Transverse colon (tissue), 4 donors: Measurements from ENCODE around the gene RPS6KA2. TPM values are rescaled to one million over a fixed set of nuclear protein-coding genes. Genes with fewer than 3 reads are reported as not detected.

Source experiments
- DNase-seq: peaks from one replicate; pipeline ENCODE4 v3.0.0-alpha.2; 2019
- H3K27ac ChIP-seq, 4 donors: fragments of 200-600 bp; sonication (generic); 2 replicates each; pipeline ENCODE4 v1.5.1; 2016 to 2018; ENCODE audit warnings: inconsistent platforms in 4 of 4
- H3K27me3 ChIP-seq: fragments of 200-600 bp; sonication (generic); 2 replicates; pipeline ENCODE4 v1.5.1; 2017; ENCODE audit warnings: inconsistent platforms
- H3K36me3 ChIP-seq, 4 donors: fragments of 200-600 bp; sonication (generic); 2 replicates each; pipeline ENCODE4 v1.5.1; 2017 to 2019; ENCODE audit warnings: inconsistent platforms in 4 of 4
- H3K4me1 ChIP-seq, 4 donors: fragments of 200-600 bp; sonication (generic); 2 replicates each; pipeline ENCODE4 v1.5.1; 2017 to 2020; ENCODE audit warnings: inconsistent platforms in 4 of 4
- H3K4me3 ChIP-seq, 4 donors: fragments of 200-600 bp; sonication (generic); 1 replicate in 1 of 4; 2 replicates in 3 of 4; pipeline versions ENCODE4 v1.5.1 to v1.6.1; 2017 to 2019; ENCODE audit warnings: inconsistent platforms in 4 of 4
- H3K9me3 ChIP-seq, 2 donors: fragments of 200-600 bp; sonication (generic); 2 replicates each; pipeline ENCODE4 v1.5.1; 2017 to 2019; ENCODE audit warnings: inconsistent platforms in 2 of 2
- CTCF ChIP-seq, 5 experiments: fragments of 200-600 bp in 3 of 5; fragments of 450-650 bp in 2 of 5; sonication (generic) in 3 of 5; IDR thresholded peaks; 1 replicate in 2 of 5; 2 replicates in 3 of 5; pipeline ENCODE4 v1.5.1; 2016 to 2017; ENCODE audit warnings: antibody characterized with exemption in 5 of 5, inconsistent platforms in 3 of 5, mild to moderate bottlenecking in 2 of 5, moderate library complexity in 1 of 5
- EP300 ChIP-seq: sonication (generic); formaldehyde crosslinking; IDR thresholded peaks from one replicate; pipeline ENCODE4 v1.6.1; 2017; ENCODE audit warnings: antibody characterized with exemption, low read depth
- POLR2A ChIP-seq: fragments of 450-650 bp; IDR thresholded peaks from one replicate; pipeline ENCODE4 v1.6.1; 2016; ENCODE audit warnings: antibody characterized with exemption, mild to moderate bottlenecking, moderate library complexity
- POLR2AphosphoS5 ChIP-seq, 3 donors: sonication (generic); formaldehyde crosslinking; IDR thresholded peaks; one replicate each; pipeline ENCODE4 v1.6.1; 2016; ENCODE audit warnings: antibody characterized with exemption in 3 of 3
- WGBS, 2 donors: methylation state at CpG; one replicate each; pipeline ENCODE4 v1.1.5; 2018; ENCODE audit warnings: low coverage in 1 of 2; 5-methylcytosine and 5-hydroxymethylcytosine counted together
- in situ Hi-C, 4 donors: fragments of 200-750 bp; cut with MboI; loops; one replicate each; pipeline versions ENCODE4 v1.15.0 to v1.15.1; 2017; ENCODE audit warnings: low sequenced_read_pairs in 3 of 4, low pct_ligation_motif_present in 1 of 4, low pct_unique_long_range_greater_than_20kb in 1 of 4
- intact Hi-C: fragments of 100-400 bp; cut with DNase I; formaldehyde crosslinking; loops from one replicate; pipeline ENCODE4 v1.15.1; 2023; ENCODE audit warnings: low total_unique reads
- total RNA-seq, 4 donors: library from RNA; depleted of rRNA; stranded (reverse); fragments of >200 nt; gene quantifications; one replicate each; pipeline ENCODE4 v1.1.0, GENCODE V29; 2016

The RPS6KA2 gene
- total RNA-seq, 4 donors from 2014 or later, result 9.6 to 41.1 (median 15.4) TPM

- no peak for DNase-seq
- Histone ChIP-seq H3K27me3 (no peaks in the 10 kb centered on the region), H3K27ac (no peak overlapping the region), H3K4me1 (no peaks in the 10 kb centered on the region), H3K36me3 (no peaks in the 10 kb centered on the region), H3K4me3 (no peak overlapping the region), H3K9me3 (no peaks in the 10 kb centered on the region)
- WGBS, 2 donors, result 94% methylated on average over 9 of the region's 9 CpGs; no CpG with 5 or more reads in 1 of the 2 donors
- TF ChIP-seq EP300 (no peak), POLR2AphosphoS5 (IDR thresholded peaks at IDR 0.05) (no peak), POLR2A (no peak), CTCF (IDR thresholded peaks at IDR 0.05) (no peak)
- intact Hi-C loops, result no loop called here
- in situ Hi-C loops, result no loop called here
Observed at GRCh38 chr6:166670013-166670412, 43.0 kb upstream of the RPS6KA2 start.

- Histone ChIP-seq H3K36me3 (no peaks in the 10 kb centered on the region), H3K9me3 (no peaks in the 10 kb centered on the region), H3K4me3 (no peak overlapping the region), H3K27ac (no peak overlapping the region), H3K27me3 (no peaks in the 10 kb centered on the region), H3K4me1 (peaks cover 0 to 5% (median 0%) of the 10 kb centered on the region in 4 donors)
- DNase-seq, result no peak
- no peak for TF ChIP-seq POLR2AphosphoS5 (IDR thresholded peaks at IDR 0.05)
- TF ChIP-seq CTCF (IDR thresholded peaks at IDR 0.05), result no peak
- TF ChIP-seq EP300, result no peak
- TF ChIP-seq POLR2A, result no peak
- WGBS, 2 donors, result 84 to 87% methylated on average over 13 to 18 of the region's 18 CpGs
- intact Hi-C loops, result no loop called here
- in situ Hi-C loops, result no loop called here
Observed at GRCh38 chr6:166667796-166668610, 41.0 kb upstream of the RPS6KA2 start.

GRCh38 chr6:166664135-166664534, 37.1 kb upstream of the RPS6KA2 start:
- TF ChIP-seq EP300 (no peak), POLR2AphosphoS5 (IDR thresholded peaks at IDR 0.05) (peak in 1 of 3 donors; percentile 25), POLR2A (no peak), CTCF (IDR thresholded peaks at IDR 0.05) (no peak)
- Histone ChIP-seq H3K27ac (no peak overlapping the region), H3K9me3 (no peaks in the 10 kb centered on the region), H3K4me3 (no peak overlapping the region), H3K27me3 (no peaks in the 10 kb centered on the region), H3K4me1 (peaks cover 0 to 5% (median 0%) of the 10 kb centered on the region in 4 donors), H3K36me3 (no peaks in the 10 kb centered on the region)
- WGBS, 2 donors, result 47 to 53% methylated on average over 4 to 5 of the region's 5 CpGs
- in situ Hi-C loops (no loop called here), intact Hi-C loops (no loop called here)
- no peak for DNase-seq

GRCh38 chr6:166663568-166663967, 36.5 kb upstream of the RPS6KA2 start:
- intact Hi-C loops (no loop called here), in situ Hi-C loops (no loop called here)
- H3K36me3 ChIP-seq, result no peaks in the 10 kb centered on the region
- H3K27me3 ChIP-seq, result no peaks in the 10 kb centered on the region
- peaks cover 0 to 5% (median 0%) of the 10 kb centered on the region in 4 donors for H3K4me1 ChIP-seq
- TF ChIP-seq POLR2A (no peak), POLR2AphosphoS5 (IDR thresholded peaks at IDR 0.05) (no peak), EP300 (no peak), CTCF (IDR thresholded peaks at IDR 0.05) (no peak)
- no peaks in the 10 kb centered on the region for H3K9me3 ChIP-seq
- H3K27ac ChIP-seq, result no peak overlapping the region
- DNase-seq, result no peak
- 58 to 81% methylated on average over 6 of the region's 6 CpGs for WGBS, 2 donors
- no peak overlapping the region for H3K4me3 ChIP-seq
